ENCODE measurements around the gene ADGRG4. TPM values are rescaled to one million over a fixed set of nuclear protein-coding genes. Genes with fewer than 3 reads are reported as not detected.

The ADGRG4 gene
- total and polyA plus RNA-seq, 2 of the 8 experiments (the other 6 are each of a cell fraction or from before 2014, with no cell fraction given) = not detected

GRCh38 chrX:136453771-136454170 is 153.0 kb downstream of the ADGRG4 start (continued):
- TF ChIP-seq CHD7 (IDR thresholded peaks at IDR 0.05; ENCODE audit: insufficient replicate concordance, low read length) (no peak), GABPA (IDR thresholded peaks at IDR 0.05; ENCODE audit: borderline replicate concordance, insufficient read depth, low read length) (no peak), CHD1 (IDR thresholded peaks at IDR 0.05; ENCODE audit: low read depth, low read length) (no peak), CEBPB (IDR thresholded peaks at IDR 0.05; ENCODE audit: low read depth, low read length) (no peak), MAFK (IDR thresholded peaks at IDR 0.05; ENCODE audit: low read depth, low read length) (no peak), USF2 (IDR thresholded peaks at IDR 0.05; ENCODE audit: low read length) (no peak), BACH1 (IDR thresholded peaks at IDR 0.05; ENCODE audit: low read length) (no peak), TBP (IDR thresholded peaks at IDR 0.05; ENCODE audit: low read depth, low read length) (no peak), ZNF274 (IDR thresholded peaks at IDR 0.05; ENCODE audit: borderline replicate concordance, extremely low read depth, low read length) (no peak), JUND (IDR thresholded peaks at IDR 0.05; ENCODE audit: low read length) (no peak), HDAC6 (IDR thresholded peaks at IDR 0.05; ENCODE audit: low read depth, low read length) (no peak), NRF1 (IDR thresholded peaks at IDR 0.05; ENCODE audit: low read depth, low read length) (no peak)
